ENCODE data around the gene FALEC.

- TF ChIP-seq CTCF (IDR thresholded peaks at IDR 0.05; ENCODE audit: insufficient read depth, low read depth, low read length) (no peak), EZH2 (IDR thresholded peaks at IDR 0.05; ENCODE audit: insufficient read depth, low read length) (no peak)
Measured at GRCh38 chr1:150577557-150578271, 62.2 kb downstream of the FALEC start.
